Activated gamma-delta T cell treated with Interleukin-2 at 50 U/mL for 16 hours (primary cell): ENCODE results near the gene DENND1A.

ENCODE experiments used
- DNase-seq: peaks from one replicate; pipeline ENCODE4 v3.0.0-alpha.2; 2020

The DENND1A gene

GRCh38 chr9:123552530-123552929, 377.4 kb downstream of the DENND1A start:
- DNase-seq = no peak

GRCh38 chr9:123551734-123552133, 378.2 kb downstream of the DENND1A start:
- DNase-seq = no peak

- no peak for DNase-seq
These were observed 379.1 kb downstream of the DENND1A start for GRCh38 chr9:123550797-123551196.

- no peak for DNase-seq
These were observed 379.9 kb downstream of the DENND1A start for GRCh38 chr9:123550012-123550411.

- DNase-seq = no peak
These were observed 381.0 kb downstream of the DENND1A start for GRCh38 chr9:123548741-123549545.

- no peak for DNase-seq
These were observed 385.7 kb downstream of the DENND1A start for GRCh38 chr9:123544007-123544827.

GRCh38 chr9:123543492-123543891, 386.4 kb downstream of the DENND1A start:
- no peak for DNase-seq

- DNase-seq = no peak
These were observed 387.3 kb downstream of the DENND1A start for GRCh38 chr9:123542435-123543225.

- no peak for DNase-seq
These were observed 388.5 kb downstream of the DENND1A start for GRCh38 chr9:123541411-123541810.

GRCh38 chr9:123540457-123540856, 389.5 kb downstream of the DENND1A start:
- no peak for DNase-seq

GRCh38 chr9:123537809-123538208, 392.1 kb downstream of the DENND1A start:
- DNase-seq = no peak

GRCh38 chr9:123536455-123536868, 393.5 kb downstream of the DENND1A start:
- no peak for DNase-seq

- DNase-seq = no peak
These were observed 395.6 kb downstream of the DENND1A start for GRCh38 chr9:123534336-123534735.

- no peak for DNase-seq
These were observed 399.7 kb downstream of the DENND1A start for GRCh38 chr9:123530244-123530643.

GRCh38 chr9:123528501-123528900, 401.4 kb downstream of the DENND1A start:
- no peak for DNase-seq

- no peak for DNase-seq
These were observed 401.9 kb downstream of the DENND1A start for GRCh38 chr9:123527981-123528380.

- DNase-seq = no peak
These were observed 404.0 kb downstream of the DENND1A start for GRCh38 chr9:123525957-123526356.

GRCh38 chr9:123525424-123525823, 404.5 kb downstream of the DENND1A start:
- no peak for DNase-seq

- DNase-seq = no peak
These were observed 405.1 kb downstream of the DENND1A start for GRCh38 chr9:123524866-123525265.

GRCh38 chr9:123523845-123524244, 406.1 kb downstream of the DENND1A start:
- DNase-seq = no peak

- DNase-seq = no peak
These were observed 406.9 kb downstream of the DENND1A start for GRCh38 chr9:123523001-123523400.

- DNase-seq = no peak
These were observed 407.7 kb downstream of the DENND1A start for GRCh38 chr9:123522251-123522650.

- DNase-seq = no peak
These were observed 411.6 kb downstream of the DENND1A start for GRCh38 chr9:123518338-123518737.
